Measurements from ENCODE around the gene POP5.
"Not testable (repeated sequence)": the region's sequence is repeated elsewhere in the genome, so short reads cannot be mapped to it uniquely, and the experiment has no call there.

POP5 gene

DNA sequence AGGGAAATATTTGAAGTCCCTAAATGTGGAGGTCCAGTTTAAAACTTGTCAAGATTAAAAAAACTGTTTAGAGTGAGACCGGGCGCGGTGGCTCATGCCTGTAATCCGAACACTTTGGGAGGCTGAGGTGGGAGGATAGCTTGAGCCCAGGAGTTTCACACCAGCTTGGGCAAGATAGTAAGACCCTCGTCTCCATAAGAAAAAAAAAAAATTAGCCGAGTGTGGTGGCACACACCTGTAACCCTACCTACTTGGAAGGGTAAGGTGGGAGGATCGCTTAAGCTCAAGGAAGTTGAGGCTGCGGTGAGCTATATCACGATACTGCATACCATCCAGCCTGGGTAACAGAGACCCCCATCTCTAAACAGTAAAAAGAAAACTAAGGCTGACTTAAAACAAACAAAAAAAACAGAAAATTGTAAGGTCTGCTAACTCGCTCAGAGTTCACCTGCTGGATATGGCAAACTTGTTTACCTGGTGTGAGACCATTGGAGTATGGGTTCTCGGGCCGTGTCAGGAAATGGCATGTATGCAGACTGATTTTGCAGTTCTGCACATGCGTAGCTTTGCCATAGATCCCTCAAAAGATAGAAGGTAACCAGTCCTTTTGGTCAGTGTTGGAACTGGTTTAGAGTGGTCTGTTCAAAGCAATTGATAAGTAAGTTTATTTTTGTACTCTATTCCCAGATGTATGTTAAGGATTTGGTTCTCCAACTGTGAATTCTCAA, 45.0 kb downstream of the POP5 start:
- peak; percentile 49 for DNase-seq (ENCODE audit: low spot score)

DNA sequence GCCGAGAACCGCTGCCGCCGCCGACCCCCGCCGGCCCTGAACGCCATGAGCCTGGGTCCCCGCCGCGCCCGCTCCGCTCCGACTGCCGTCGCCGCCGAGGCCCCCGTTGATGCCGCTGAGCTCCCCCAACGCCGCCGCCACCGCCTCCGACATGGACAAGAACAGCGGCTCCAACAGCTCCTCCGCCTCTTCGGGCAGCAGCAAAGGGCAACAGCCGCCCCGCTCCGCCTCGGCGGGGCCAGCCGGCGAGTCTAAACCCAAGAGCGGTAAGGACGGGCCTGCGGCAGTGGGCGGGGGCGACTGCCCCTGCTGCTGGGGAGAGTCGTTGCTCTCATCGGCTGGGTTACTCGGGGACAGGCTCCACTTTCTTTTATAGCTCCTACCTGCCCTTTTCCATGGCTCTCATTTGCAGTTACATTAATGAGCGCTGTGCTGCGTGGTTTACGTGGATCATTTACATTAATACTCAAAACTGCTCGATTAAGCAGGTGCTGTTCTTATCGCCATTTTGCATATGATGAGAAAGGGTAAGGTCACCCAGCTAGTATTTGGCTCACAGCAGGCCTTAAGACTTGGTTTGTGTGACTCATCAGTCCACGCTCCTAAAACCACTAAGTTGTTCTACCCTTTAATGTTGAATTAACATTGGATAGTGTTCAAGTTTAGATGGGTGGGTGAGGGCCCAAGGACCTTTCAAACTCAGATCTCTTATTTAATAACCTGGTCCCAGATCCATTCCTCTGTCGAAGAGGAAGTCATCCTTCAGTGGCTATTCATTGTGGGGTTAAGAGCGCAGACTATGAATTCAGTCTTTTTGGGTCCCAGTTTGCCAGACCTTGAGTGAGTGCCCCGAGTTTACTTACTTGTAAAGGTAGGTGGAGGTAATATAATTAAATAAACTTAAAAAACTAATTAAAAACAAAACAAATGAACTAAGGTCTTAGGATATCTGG, 46.2 kb downstream of the POP5 start:
- peak; percentile 44 for DNase-seq (ENCODE audit: low spot score)

DNA sequence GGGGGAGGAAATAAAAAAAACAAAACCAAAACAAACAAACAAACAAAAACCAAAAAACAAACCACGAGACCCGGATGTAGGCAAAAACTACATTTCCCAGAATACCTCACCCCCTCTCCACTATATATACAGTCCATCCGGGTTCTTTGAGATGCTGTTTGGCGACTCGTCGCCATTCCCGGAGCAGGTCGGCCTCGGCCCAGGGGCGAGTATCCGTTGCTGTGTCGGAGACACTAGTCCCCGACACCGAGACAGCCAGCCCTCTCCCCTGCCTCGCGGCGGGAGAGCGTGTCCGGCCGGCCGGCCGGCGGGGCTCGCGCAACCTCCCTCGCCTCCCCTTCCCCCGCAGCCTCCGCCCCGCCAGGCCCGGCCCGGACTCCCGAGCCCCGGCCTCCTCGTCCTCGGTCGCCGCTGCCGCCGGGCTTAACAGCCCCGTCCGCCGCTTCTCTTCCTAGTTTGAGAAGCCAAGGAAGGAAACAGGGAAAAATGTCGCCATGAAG, 46.9 kb downstream of the POP5 start, which contains the start of gene RNF10:
Gene RNF10 (plus strand): TSS at position 154 of the 500 bp plus-strand sequence. CDS start 456 bp downstream, outside the sequence.
- peak; percentile 93 for DNase-seq (ENCODE audit: low spot score)

DNA sequence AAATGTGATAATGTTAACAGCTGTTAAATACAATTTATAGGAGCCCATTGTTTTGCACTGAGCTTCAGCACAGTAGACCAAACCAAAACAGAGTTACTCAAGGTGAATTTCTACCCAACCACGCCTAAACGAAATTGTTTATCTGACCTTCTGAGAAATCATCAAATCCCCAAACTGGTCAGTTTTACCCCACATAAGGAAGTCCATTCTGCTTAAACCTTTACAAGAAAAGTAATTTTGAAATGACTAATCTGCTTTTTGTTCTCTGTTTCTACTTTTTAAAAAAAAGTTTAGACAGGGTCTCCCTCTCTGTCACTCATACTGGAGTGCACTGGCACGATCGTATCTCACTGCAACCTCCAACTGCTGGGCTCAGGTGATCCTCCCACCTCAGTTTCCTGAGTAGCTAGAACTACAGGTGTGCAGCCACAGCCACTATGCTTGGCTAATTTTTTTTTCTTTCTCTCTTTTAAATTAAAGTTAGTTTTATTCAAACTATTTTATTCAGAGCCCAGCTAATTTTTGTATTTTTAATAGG, 48.4 kb downstream of the POP5 start:
- DNase-seq (ENCODE audit: low spot score), result no peak

DNA sequence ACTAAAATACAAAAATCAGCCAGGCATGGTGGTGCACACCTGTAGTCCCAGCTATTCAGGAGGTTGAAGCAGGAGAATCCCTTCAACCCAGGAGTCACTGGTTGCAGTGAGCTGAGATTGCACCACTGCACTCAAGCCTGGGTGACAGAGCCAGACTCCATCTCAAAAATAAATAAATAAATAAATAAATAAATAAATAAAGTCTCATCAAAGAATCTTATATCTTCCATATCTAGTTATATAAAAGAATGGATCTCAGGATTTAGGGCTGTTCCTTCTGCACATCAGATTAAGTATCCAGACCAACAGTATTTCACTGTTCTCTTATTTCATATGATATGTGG, 50.8 kb downstream of the POP5 start:
- not testable (repeated sequence) for DNase-seq (ENCODE audit: low spot score)

DNA sequence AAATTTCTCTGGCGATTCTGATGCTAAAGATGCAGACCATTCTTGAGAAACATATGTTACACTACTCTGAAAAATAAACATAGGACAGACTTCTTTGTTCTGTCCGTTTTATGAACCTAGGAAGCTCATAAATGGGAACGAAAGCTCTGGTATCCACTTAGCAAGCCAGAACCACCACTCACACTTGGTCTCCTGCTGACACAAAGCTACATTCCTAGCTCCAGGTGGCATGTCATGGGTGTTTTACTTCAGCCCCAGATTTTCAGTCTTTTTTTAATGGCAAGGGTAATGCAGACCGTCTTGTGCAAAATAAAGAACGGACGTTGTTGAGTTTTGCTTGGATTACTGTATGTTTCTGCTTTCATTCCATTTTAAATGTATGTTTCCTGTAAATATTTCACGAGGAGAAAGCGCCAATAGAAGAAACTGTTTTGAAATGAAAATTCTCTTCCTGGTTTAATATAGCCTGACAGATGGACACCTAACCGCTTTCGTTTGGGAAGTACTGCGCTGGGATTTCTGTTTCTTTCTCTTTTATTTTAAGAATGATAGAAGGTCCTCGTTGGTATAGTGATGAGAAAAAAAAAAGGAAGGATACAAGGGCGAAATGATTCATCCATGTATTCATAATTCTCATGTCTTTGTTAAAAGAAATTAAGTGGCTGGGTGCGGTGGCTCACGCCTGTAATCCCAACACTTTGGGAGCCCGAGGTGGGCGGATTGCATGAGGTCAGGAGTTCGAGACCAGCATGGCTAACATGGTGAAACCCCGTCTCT, 51.4 kb downstream of the POP5 start:
- no peak for DNase-seq (ENCODE audit: low spot score)

DNA sequence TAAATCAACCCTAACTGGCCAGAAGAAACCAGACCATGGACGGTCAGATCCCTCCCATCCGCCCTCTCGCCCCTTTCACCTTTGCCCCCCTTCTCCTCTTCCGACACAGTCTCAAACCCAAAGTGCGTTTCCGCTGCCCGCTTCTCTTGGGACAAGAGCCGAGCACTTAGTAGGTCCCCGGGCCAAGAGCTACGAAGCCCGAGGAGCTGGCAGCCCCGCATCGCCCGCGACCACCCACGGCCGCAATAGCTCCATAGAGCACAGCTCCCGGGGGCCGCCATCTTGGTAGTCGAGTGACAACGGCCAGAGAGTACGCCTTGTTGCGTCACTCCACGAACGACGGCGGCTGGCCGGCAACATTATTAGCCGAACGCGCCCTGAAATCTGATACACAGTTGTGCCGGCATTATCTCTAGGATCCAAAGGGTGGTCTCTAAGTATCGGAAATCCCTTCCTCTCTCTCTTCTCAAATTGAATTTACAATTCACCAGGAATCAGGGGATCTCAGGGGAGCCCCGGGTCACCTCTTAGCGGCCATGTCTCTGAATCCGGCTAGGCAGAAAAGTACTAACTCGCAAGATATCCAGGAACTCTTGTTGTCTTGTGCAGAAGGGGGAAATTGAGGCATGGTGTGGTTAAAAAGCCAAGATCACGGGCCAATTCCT, 52.2 kb downstream of the POP5 start, which contains the start of gene COQ5:
Gene COQ5 (minus strand): TSS at position 298 of the 665 bp plus-strand sequence. CDS start 17 bp downstream, at position 281.
- peak; percentile 89 for DNase-seq (ENCODE audit: low spot score)

Measured in activated CD4-positive, alpha-beta T cell treated with anti-CD3 and anti-CD28 coated beads, Interleukin-2, Interleukin-4, amounts not matched to agents 100 ng/mL and 50 ng/mL, durations not matched to agents 16 hours and 8 hours (primary cell).